Activated naive CD4-positive, alpha-beta T cell treated with anti-CD3 and anti-CD28 coated beads, Interleukin-2, amount 10 ng/mL, durations not matched to agents 7 days and 5 days (primary cell): ENCODE measurements around the gene CSNK1E.

Experiments
- CTCF ChIA-PET: fragments of 350-600 bp; sonication (Branson Sonifier 250); formaldehyde crosslinking; loops from one replicate; lab custom pipeline; 2021; ENCODE audit warnings: antibody characterized with exemption; lab: Charles Lee
- DNase-seq: peaks from one replicate; pipeline ENCODE4 v3.0.0-alpha.2; 2020
- H3K27ac Mint-ChIP-seq: one replicate; pipeline ENCODE4 v1.8.0; 2021; ENCODE audit warnings: mild to moderate bottlenecking, moderate library complexity, mixed read lengths
- H3K27me3 Mint-ChIP-seq: one replicate; pipeline ENCODE4 v1.8.0; 2021; ENCODE audit warnings: mild to moderate bottlenecking, mixed read lengths
- H3K36me3 Mint-ChIP-seq: one replicate; pipeline ENCODE4 v1.8.0; 2021; ENCODE audit warnings: mixed read lengths
- H3K4me1 Mint-ChIP-seq: one replicate; pipeline ENCODE4 v1.8.0; 2021; ENCODE audit warnings: mixed read lengths
- H3K4me3 Mint-ChIP-seq: one replicate; pipeline ENCODE4 v1.8.0; 2021; ENCODE audit warnings: mild to moderate bottlenecking, moderate library complexity, mixed read lengths
- H3K9me3 Mint-ChIP-seq: one replicate; pipeline ENCODE4 v1.8.0; 2021; ENCODE audit warnings: mixed read lengths

The CSNK1E gene

GRCh38 chr22:38305471-38306448, 11.5 kb downstream of the CSNK1E start:
- H3K4me3 Mint-ChIP-seq, result no peak overlapping the region
- peak overlapping the region; percentile 69 for H3K27ac Mint-ChIP-seq
- peak; percentile 25 for DNase-seq
- peaks cover 24% of the 10 kb centered on the region for H3K36me3 Mint-ChIP-seq
- CTCF ChIA-PET, result interaction anchor here (0.6 to 3.3 kb wide), 5 partner anchors 8 to 253 kb away, joined by 3 to 12 read pairs (median 4); no protein-coding TSS in a partner anchor
- no peaks in the 10 kb centered on the region for H3K27me3 Mint-ChIP-seq
- no peaks in the 10 kb centered on the region for H3K9me3 Mint-ChIP-seq
- peaks cover 23% of the 10 kb centered on the region for H3K4me1 Mint-ChIP-seq

DNA sequence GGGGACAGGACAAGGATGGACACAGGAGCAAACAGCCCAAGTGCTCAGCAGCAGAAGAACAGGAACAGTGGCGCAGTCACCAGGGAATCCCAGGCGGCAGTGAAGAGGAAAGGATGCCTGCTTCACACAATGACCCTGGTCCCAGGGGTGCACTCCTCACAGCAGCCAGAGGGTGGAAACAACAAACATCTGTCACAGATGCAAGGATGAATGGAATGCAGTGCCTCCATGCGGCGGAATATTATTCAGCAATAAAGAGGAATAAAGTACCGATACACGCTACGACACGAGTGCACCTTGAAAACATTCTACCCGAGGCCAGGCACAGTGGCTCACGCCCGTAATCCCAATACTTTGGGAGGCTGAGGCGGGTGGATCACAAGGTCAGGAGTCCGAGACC, 12.7 kb downstream of the CSNK1E start:
- no peak for DNase-seq
- Mint-ChIP-seq H3K27ac (no peak overlapping the region), H3K36me3 (peaks cover 26% of the 10 kb centered on the region), H3K4me3 (no peak overlapping the region), H3K9me3 (no peaks in the 10 kb centered on the region), H3K4me1 (peaks cover 19% of the 10 kb centered on the region), H3K27me3 (no peaks in the 10 kb centered on the region)
- CTCF ChIA-PET, result no interaction called here

GRCh38 chr22:38303974-38304373, 13.3 kb downstream of the CSNK1E start:
- H3K27me3 Mint-ChIP-seq, result no peaks in the 10 kb centered on the region
- no peaks in the 10 kb centered on the region for H3K9me3 Mint-ChIP-seq
- H3K4me3 Mint-ChIP-seq, result no peak overlapping the region
- CTCF ChIA-PET, result no interaction called here
- H3K36me3 Mint-ChIP-seq, result peaks cover 28% of the 10 kb centered on the region
- H3K27ac Mint-ChIP-seq, result no peak overlapping the region
- peaks cover 19% of the 10 kb centered on the region for H3K4me1 Mint-ChIP-seq
- no peak for DNase-seq

- Mint-ChIP-seq H3K36me3 (peaks cover 33% of the 10 kb centered on the region), H3K9me3 (no peaks in the 10 kb centered on the region), H3K4me1 (peaks cover 16% of the 10 kb centered on the region), H3K27ac (no peak overlapping the region), H3K4me3 (no peak overlapping the region), H3K27me3 (no peaks in the 10 kb centered on the region)
- DNase-seq, result no peak
- CTCF ChIA-PET, result no interaction called here
Measured at GRCh38 chr22:38302906-38303305, 14.3 kb downstream of the CSNK1E start.

DNA sequence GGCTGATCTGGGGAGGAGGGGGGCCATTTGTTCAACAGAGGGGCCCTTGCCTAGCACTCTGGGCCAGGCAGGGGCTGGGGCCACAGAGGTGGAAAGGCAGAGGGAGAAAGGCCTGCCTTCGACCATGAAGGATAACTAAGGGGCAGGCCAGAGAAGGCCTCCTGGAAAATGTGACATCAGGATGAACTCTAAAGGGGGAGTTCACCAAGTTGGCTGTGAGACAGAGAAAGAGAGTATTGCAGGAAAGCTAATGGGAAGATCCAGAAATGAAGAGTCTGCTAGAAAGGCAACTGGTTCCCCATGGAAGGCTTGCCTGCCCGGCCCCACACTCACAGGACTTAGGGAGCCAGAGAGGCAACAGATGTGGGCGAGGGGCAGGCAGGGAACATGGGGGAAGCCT, 16.3 kb downstream of the CSNK1E start:
- peaks cover 38% of the 10 kb centered on the region for H3K36me3 Mint-ChIP-seq
- H3K27me3 Mint-ChIP-seq, result no peaks in the 10 kb centered on the region
- peaks cover 7% of the 10 kb centered on the region for H3K4me1 Mint-ChIP-seq
- H3K9me3 Mint-ChIP-seq, result no peaks in the 10 kb centered on the region
- H3K4me3 Mint-ChIP-seq, result no peak overlapping the region
- DNase-seq, result no peak
- no peak overlapping the region for H3K27ac Mint-ChIP-seq
- CTCF ChIA-PET, result no interaction called here

DNA sequence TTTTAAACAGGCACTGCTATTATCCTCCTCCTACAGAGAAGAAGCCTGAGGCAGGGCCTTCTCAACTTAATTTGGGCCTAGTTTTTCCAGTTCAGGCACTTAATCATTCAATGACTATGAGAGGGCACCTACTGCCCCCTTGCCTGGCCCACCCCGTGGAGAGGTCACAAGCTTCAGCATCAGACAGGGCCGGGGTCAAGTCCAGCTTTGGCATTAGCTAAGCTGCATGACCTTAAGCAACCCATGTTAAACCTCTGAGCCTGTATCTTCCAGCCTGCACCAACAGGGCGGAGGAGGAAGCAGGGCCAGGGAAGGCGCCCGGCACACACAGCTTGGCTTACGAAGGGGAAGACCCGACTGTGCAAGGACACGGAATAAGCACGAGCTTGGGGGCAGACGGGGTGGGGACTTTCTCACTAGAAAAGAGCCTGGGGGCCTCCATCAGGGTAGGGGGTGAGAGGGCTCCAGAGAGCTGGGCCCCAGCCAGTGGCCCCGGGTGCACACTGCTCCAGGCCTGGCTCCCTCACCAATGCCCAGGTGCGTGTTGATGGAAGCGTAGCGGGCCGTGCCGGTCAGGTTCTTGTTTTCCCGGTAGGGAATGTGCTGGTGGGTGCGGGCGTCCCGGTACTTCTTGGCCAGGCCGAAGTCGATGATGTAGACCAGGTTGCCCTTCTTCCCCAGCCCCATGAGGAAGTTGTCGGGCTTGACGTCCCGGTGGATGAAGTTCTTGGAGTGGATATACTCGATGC, 16.9 kb downstream of the CSNK1E start:
- CTCF ChIA-PET, result interaction anchor here (0.7 kb wide), 1 partner anchor 135 kb away, joined by 3 read pairs; no protein-coding TSS in a partner anchor
- DNase-seq, result no peak
- no peak overlapping the region for H3K4me3 Mint-ChIP-seq
- H3K4me1 Mint-ChIP-seq, result peaks cover 1% of the 10 kb centered on the region
- H3K9me3 Mint-ChIP-seq, result no peaks in the 10 kb centered on the region
- no peak overlapping the region for H3K27ac Mint-ChIP-seq
- H3K27me3 Mint-ChIP-seq, result no peaks in the 10 kb centered on the region
- peaks cover 38% of the 10 kb centered on the region for H3K36me3 Mint-ChIP-seq

DNA sequence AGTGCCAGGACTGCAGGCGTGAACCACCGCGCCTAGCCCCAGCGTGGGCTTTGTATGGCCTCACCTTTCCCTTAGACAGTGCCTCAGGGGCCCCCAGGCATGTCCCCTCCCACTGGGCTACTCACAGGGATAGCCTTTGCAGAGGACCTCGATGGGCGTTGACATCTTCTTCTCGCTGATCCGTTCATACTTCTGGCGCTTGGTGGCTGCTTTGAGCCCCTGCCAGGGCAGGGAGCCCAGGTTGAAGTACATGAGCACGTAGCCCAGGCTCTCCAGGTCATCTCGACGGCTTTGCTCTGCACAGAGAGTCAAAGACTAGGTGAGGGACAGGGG, 17.5 kb downstream of the CSNK1E start:
- H3K27ac Mint-ChIP-seq, result no peak overlapping the region
- H3K9me3 Mint-ChIP-seq, result no peaks in the 10 kb centered on the region
- CTCF ChIA-PET, result interaction anchor here (0.7 kb wide), 1 partner anchor 134 kb away, joined by 3 read pairs; no protein-coding TSS in a partner anchor
- DNase-seq, result no peak
- H3K27me3 Mint-ChIP-seq, result no peaks in the 10 kb centered on the region
- no peaks in the 10 kb centered on the region for H3K4me1 Mint-ChIP-seq
- no peak overlapping the region for H3K4me3 Mint-ChIP-seq
- H3K36me3 Mint-ChIP-seq, result peaks cover 38% of the 10 kb centered on the region

- Mint-ChIP-seq H3K27me3 (no peaks in the 10 kb centered on the region), H3K27ac (no peak overlapping the region), H3K4me3 (no peak overlapping the region), H3K9me3 (no peaks in the 10 kb centered on the region), H3K4me1 (no peaks in the 10 kb centered on the region), H3K36me3 (peaks cover 33% of the 10 kb centered on the region)
- DNase-seq, result peak; percentile 62
- CTCF ChIA-PET, result interaction anchor here (0.6 to 2.8 kb wide), 4 partner anchors 8 to 293 kb away, joined by 3 to 12 read pairs (median 4); no protein-coding TSS in a partner anchor
Measured at GRCh38 chr22:38298312-38299005, 18.8 kb downstream of the CSNK1E start.

- Mint-ChIP-seq H3K4me3 (no peak overlapping the region), H3K27me3 (no peaks in the 10 kb centered on the region), H3K4me1 (no peaks in the 10 kb centered on the region), H3K9me3 (no peaks in the 10 kb centered on the region), H3K27ac (no peak overlapping the region), H3K36me3 (peaks cover 29% of the 10 kb centered on the region)
- DNase-seq, result no peak
- CTCF ChIA-PET, result interaction anchor here (2.8 kb wide), 1 partner anchor 10 kb away, joined by 12 read pairs; no protein-coding TSS in a partner anchor
Measured at GRCh38 chr22:38296372-38296771, 20.9 kb downstream of the CSNK1E start.

DNA sequence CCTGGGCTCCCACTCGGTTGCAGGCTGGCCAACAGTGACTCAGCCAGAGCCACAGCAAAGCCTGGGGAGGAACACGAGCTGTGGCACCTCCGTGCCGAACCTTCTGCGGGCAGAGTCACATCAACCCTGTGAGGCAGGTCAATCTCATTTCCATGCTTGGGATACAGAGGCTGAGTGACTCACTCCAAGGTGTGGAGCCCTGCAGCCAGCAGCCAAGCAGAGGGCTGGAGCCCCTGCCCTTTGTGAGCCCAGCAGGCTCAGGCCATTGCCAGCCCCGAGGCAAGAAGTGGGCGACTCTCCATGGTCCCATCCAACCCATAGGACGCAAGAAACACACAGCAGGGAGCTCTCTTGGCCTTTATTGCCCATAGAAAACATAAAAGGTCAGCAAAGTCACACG, 21.4 kb downstream of the CSNK1E start:
- H3K9me3 Mint-ChIP-seq, result no peaks in the 10 kb centered on the region
- peaks cover 29% of the 10 kb centered on the region for H3K36me3 Mint-ChIP-seq
- H3K4me1 Mint-ChIP-seq, result no peaks in the 10 kb centered on the region
- peak overlapping the region; percentile 22 for H3K27ac Mint-ChIP-seq
- no peaks in the 10 kb centered on the region for H3K27me3 Mint-ChIP-seq
- no peak for DNase-seq
- H3K4me3 Mint-ChIP-seq, result no peak overlapping the region
- CTCF ChIA-PET, result no interaction called here

- DNase-seq, result no peak
- Mint-ChIP-seq H3K27ac (peak overlapping the region; percentile 70), H3K4me3 (no peak overlapping the region), H3K9me3 (no peaks in the 10 kb centered on the region), H3K27me3 (no peaks in the 10 kb centered on the region), H3K4me1 (no peaks in the 10 kb centered on the region), H3K36me3 (peaks cover 28% of the 10 kb centered on the region)
- CTCF ChIA-PET, result no interaction called here
Measured at GRCh38 chr22:38295339-38295738, 21.9 kb downstream of the CSNK1E start.

- Mint-ChIP-seq H3K27me3 (no peaks in the 10 kb centered on the region), H3K4me3 (no peak overlapping the region), H3K36me3 (peaks cover 24% of the 10 kb centered on the region), H3K27ac (no peak overlapping the region), H3K4me1 (no peaks in the 10 kb centered on the region), H3K9me3 (no peaks in the 10 kb centered on the region)
- DNase-seq, result no peak
- CTCF ChIA-PET, result no interaction called here
Measured at GRCh38 chr22:38294193-38294592, 23.0 kb downstream of the CSNK1E start.

GRCh38 chr22:38292694-38293093, 24.5 kb downstream of the CSNK1E start:
- no peaks in the 10 kb centered on the region for H3K27me3 Mint-ChIP-seq
- H3K9me3 Mint-ChIP-seq, result no peaks in the 10 kb centered on the region
- no peak for DNase-seq
- no peak overlapping the region for H3K4me3 Mint-ChIP-seq
- H3K27ac Mint-ChIP-seq, result no peak overlapping the region
- peaks cover 18% of the 10 kb centered on the region for H3K36me3 Mint-ChIP-seq
- no peaks in the 10 kb centered on the region for H3K4me1 Mint-ChIP-seq
- CTCF ChIA-PET, result no interaction called here

- CTCF ChIA-PET, result no interaction called here
Measured at GRCh38 chr22:38291201-38291777, 25.9 kb downstream of the CSNK1E start.

More at GRCh38 chr22:38291201-38291777, 25.9 kb downstream of the CSNK1E start:
- Mint-ChIP-seq H3K4me3 (no peak overlapping the region), H3K27ac (no peak overlapping the region), H3K4me1 (no peaks in the 10 kb centered on the region), H3K27me3 (no peaks in the 10 kb centered on the region), H3K36me3 (peaks cover 13% of the 10 kb centered on the region), H3K9me3 (no peaks in the 10 kb centered on the region)
- no peak for DNase-seq
